T follicular helper cell (primary cell): Measurements from ENCODE around the gene TAOK2.
A peak's percentile ranks its signal among the peaks of the same experiment; 100 is the strongest.
"Not testable (repeated sequence)": the region's sequence is repeated elsewhere in the genome, so short reads cannot be mapped to it uniquely, and the experiment has no call there.

ENCODE experiments used
- DNase-seq: peaks from one replicate; pipeline ENCODE4 v3.0.0-alpha.2; 2020; ENCODE audit warnings: low read depth

Gene TAOK2

GRCh38 chr16:30023586-30023985, 49.9 kb downstream of the TAOK2 start:
- DNase-seq: no peak

- no peak for DNase-seq
Observed at GRCh38 chr16:30024451-30024850, 50.8 kb downstream of the TAOK2 start.

GRCh38 chr16:30025156-30025555, 51.5 kb downstream of the TAOK2 start:
- DNase-seq: no peak

- DNase-seq: no peak
Observed at GRCh38 chr16:30025574-30025973, 51.9 kb downstream of the TAOK2 start.

GRCh38 chr16:30026449-30026848, 52.8 kb downstream of the TAOK2 start:
- no peak for DNase-seq

GRCh38 chr16:30027588-30028437, 54.1 kb downstream of the TAOK2 start:
- DNase-seq: no peak

GRCh38 chr16:30028438-30029076, 54.9 kb downstream of the TAOK2 start:
- no peak for DNase-seq

GRCh38 chr16:30030011-30030685, 56.5 kb downstream of the TAOK2 start:
- no peak for DNase-seq

GRCh38 chr16:30030841-30031413, 57.3 kb downstream of the TAOK2 start, which contains the start of gene TLCD3B:
Gene TLCD3B (minus strand): TSS chr16:30031271. CDS start chr16:30030527, 744 bp downstream.
- DNase-seq: no peak

- no peak for DNase-seq
Observed at GRCh38 chr16:30031477-30031918, 57.8 kb downstream of the TAOK2 start.

- peak; percentile 51 for DNase-seq
Observed at GRCh38 chr16:30032083-30032819, 58.6 kb downstream of the TAOK2 start.

GRCh38 chr16:30033270-30033669, 59.6 kb downstream of the TAOK2 start:
- DNase-seq: no peak

GRCh38 chr16:30040221-30040620, 66.6 kb downstream of the TAOK2 start:
- DNase-seq: no peak

GRCh38 chr16:30040690-30041089, 67.0 kb downstream of the TAOK2 start:
- not testable (repeated sequence) for DNase-seq

- DNase-seq: no peak
Observed at GRCh38 chr16:30041841-30042240, 68.2 kb downstream of the TAOK2 start.
